HEK293T (cell line): ENCODE results near the gene CCDC159.
"Not testable (repeated sequence)": the region's sequence is repeated elsewhere in the genome, so short reads cannot be mapped to it uniquely, and the experiment has no call there.

Experiments used
- CTCF ChIA-PET: fragments of 350-600 bp; formaldehyde crosslinking; extraction: SDS; loops from one replicate; lab custom pipeline; 2021; ENCODE audit warnings: antibody characterized with exemption, inconsistent platforms; lab: Yijun Ruan, JAX
- POLR2A ChIA-PET: fragments of 350-600 bp; formaldehyde crosslinking; extraction: SDS; loops from one replicate; lab custom pipeline; 2020; ENCODE audit warnings: antibody characterized with exemption, inconsistent platforms; lab: Yijun Ruan, JAX
- DNase-seq: peaks from one replicate; pipeline ENCODE4 v3.0.0; 2012; ENCODE audit warnings: mixed read lengths; ENCODE audit errors: extremely low spot score
- ARNT ChIP-seq: fragments of 450-650 bp; IDR thresholded peaks from 2 replicates; pipeline ENCODE4 v1.6.1; 2017; ENCODE audit warnings: mild to moderate bottlenecking
- BHLHE40 ChIP-seq: fragments of 450-650 bp; IDR thresholded peaks from 2 replicates; pipeline ENCODE4 v1.6.1; 2016; ENCODE audit warnings: mild to moderate bottlenecking, moderate library complexity, borderline replicate concordance
- CTBP1 ChIP-seq: fragments of 450-650 bp; IDR thresholded peaks from 2 replicates; pipeline ENCODE4 v1.6.1; 2016; ENCODE audit warnings: borderline replicate concordance
- ELF4 ChIP-seq: fragments of 450-650 bp; IDR thresholded peaks from 2 replicates; pipeline ENCODE4 v1.6.1; 2017; ENCODE audit warnings: antibody characterized with exemption
- FOXA1 ChIP-seq: fragments of 450-650 bp; IDR thresholded peaks from 2 replicates; pipeline ENCODE4 v1.6.1; 2016; ENCODE audit warnings: mild to moderate bottlenecking
- FOXK2 ChIP-seq: fragments of 450-650 bp; IDR thresholded peaks from 2 replicates; pipeline ENCODE4 v1.6.1; 2016; ENCODE audit warnings: mild to moderate bottlenecking
- FOXM1 ChIP-seq: fragments of 450-650 bp; IDR thresholded peaks from 2 replicates; pipeline ENCODE4 v1.6.1; 2017; ENCODE audit warnings: mild to moderate bottlenecking, borderline replicate concordance
- HDGF ChIP-seq: fragments of 450-650 bp; IDR thresholded peaks from 2 replicates; pipeline ENCODE4 v1.6.1; 2017; ENCODE audit warnings: antibody characterized with exemption, borderline replicate concordance
- L3MBTL2 ChIP-seq: fragments of 450-650 bp; conservative IDR thresholded peaks from 2 replicates; pipeline ENCODE4 v1.6.1; 2016; ENCODE audit warnings: mild to moderate bottlenecking
- LEF1 ChIP-seq: fragments of 450-650 bp; IDR thresholded peaks from 2 replicates; pipeline ENCODE4 v1.6.1; 2017; ENCODE audit warnings: mild to moderate bottlenecking, borderline replicate concordance
- NFRKB ChIP-seq: fragments of 450-650 bp; IDR thresholded peaks from 2 replicates; pipeline ENCODE4 v1.6.1; 2016; ENCODE audit warnings: mild to moderate bottlenecking, moderate library complexity
- SP1 ChIP-seq: fragments of 450-650 bp; IDR thresholded peaks from 2 replicates; pipeline ENCODE4 v1.6.1; 2017
- SUZ12 ChIP-seq: fragments of 450-650 bp; IDR thresholded peaks from 2 replicates; pipeline ENCODE4 v1.6.1; 2016; ENCODE audit warnings: mild to moderate bottlenecking
- TARDBP ChIP-seq: fragments of 450-650 bp; IDR thresholded peaks from 2 replicates; pipeline ENCODE4 v1.6.1; 2016
- ZNF384 ChIP-seq: fragments of 450-650 bp; IDR thresholded peaks from 2 replicates; pipeline ENCODE4 v1.6.1; 2016
- TF ChIP-seq, protein P1 (sequence below): fragments of 450-650 bp; IDR thresholded peaks from 2 replicates; pipeline ENCODE4 v1.6.1; 2016

The CCDC159 gene

GRCh38 chr19:11347546-11348039, 1.3 kb downstream of the CCDC159 start:
- ChIA-PET POLR2A (interaction anchor here (2.0 to 3.3 kb wide), 3 partner anchors 25 to 36 kb away, joined by 6 to 20 read pairs (median 10); partner anchors contain the start of genes EPOR and SWSAP1), CTCF (no interaction called here)
- TF ChIP-seq L3MBTL2 (no peak), SUZ12 (no peak), TARDBP (no peak), ELF4 (no peak), ARNT (no peak), NFRKB (no peak), BHLHE40 (no peak)
- no peak for DNase-seq

DNA sequence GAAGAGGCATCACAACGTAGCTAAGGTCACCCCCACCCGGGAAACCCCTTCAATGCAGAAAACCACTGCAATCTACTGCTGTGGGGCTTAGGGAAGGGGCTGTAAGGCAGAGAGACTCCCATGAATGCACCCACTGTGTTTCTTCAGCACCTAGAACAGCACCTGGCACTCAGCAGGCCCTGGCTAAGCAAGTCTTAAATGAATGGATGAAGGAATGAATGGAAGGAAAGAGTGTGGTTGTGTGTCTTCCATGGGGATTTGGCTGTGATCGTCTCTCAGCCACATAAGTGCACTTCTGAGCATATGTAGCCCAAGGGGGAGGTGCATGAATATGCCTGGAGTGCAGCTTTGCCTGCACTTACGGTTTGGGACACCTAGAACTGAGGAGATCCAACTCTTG, 2.9 kb downstream of the CCDC159 start:
- TF ChIP-seq FOXK2, result no peak
- no peak for TF ChIP-seq ARNT
- no peak for TF ChIP-seq TARDBP
- TF ChIP-seq L3MBTL2, result no peak
- no peak for TF ChIP-seq NFRKB
- TF ChIP-seq CTBP1, result no peak
- TF ChIP-seq ELF4, result no peak
- TF ChIP-seq LEF1, result no peak
- no peak for TF ChIP-seq BHLHE40
- no peak for DNase-seq
- ChIA-PET CTCF (interaction anchor here (0.6 to 1.1 kb wide), 2 partner anchors 55 to 136 kb away, joined by 3 read pairs; no protein-coding TSS in a partner anchor), POLR2A (no interaction called here)

- POLR2A ChIA-PET, CTCF ChIA-PET: not testable (repeated sequence)
Measured at GRCh38 chr19:11354102-11354501, 7.8 kb downstream of the CCDC159 start.

DNA sequence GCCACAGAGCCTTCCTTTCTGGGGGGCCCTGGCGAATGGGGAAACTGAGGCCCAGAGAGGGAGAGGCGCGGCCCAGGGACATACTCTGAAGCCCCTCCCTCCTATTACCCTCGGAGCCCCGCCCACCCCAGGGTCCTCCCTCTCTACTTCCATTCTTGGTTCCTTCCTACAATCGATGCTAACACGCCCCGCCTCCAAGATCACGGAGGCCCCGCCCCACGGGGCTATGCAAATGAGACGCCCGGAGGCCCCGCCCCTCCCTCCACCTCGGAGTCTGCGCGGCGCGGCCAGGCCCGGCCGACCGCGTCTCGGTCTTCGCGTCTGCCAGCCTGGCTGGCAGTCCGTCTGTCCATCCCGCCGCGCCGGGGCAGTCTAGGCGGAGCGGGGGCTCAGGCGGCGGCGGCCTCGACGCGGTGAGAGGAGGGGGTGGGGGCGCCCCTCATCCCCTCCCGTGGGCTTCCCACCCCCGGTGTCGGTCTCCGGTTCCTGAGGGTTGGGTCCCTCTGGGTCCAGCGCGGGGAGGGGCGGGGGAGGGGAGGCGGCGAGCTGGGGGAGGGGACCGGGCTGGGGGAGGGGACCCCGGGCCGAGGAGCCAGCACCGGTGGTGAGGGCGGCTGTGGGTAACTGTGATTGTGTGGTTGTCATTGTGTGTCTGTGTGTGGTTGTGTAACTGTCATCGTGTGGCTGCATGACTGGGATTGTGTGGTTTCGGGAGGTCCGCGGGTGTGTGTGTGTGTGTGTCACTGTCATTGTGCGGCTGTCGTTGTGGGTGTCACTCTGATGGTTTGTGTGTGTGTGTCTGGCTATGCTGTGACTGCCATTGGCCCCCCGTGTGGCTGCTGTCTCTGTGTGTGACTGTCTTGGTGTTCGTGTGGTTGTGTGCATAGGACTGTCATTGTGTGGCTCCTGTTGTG, 9.1 kb downstream of the CCDC159 start, which contains the start of gene PLPPR2:
TSS of gene PLPPR2 (plus strand) at position 273 of the 914 bp plus-strand sequence. CDS start 2,242 bp downstream, outside the sequence.
- ChIA-PET POLR2A (no interaction called here), CTCF (no interaction called here)
- peak; percentile 95 for DNase-seq
- TF ChIP-seq FOXA1 (no peak), ELF4 (no peak), NFRKB (no peak), ARNT (no peak), HDGF (no peak), FOXM1 (no peak), L3MBTL2 (no peak), TARDBP (no peak; the same call in 1 of the 2 replicates), SUZ12 (no peak), SP1 (no peak)
- TF ChIP-seq, protein P1, sequence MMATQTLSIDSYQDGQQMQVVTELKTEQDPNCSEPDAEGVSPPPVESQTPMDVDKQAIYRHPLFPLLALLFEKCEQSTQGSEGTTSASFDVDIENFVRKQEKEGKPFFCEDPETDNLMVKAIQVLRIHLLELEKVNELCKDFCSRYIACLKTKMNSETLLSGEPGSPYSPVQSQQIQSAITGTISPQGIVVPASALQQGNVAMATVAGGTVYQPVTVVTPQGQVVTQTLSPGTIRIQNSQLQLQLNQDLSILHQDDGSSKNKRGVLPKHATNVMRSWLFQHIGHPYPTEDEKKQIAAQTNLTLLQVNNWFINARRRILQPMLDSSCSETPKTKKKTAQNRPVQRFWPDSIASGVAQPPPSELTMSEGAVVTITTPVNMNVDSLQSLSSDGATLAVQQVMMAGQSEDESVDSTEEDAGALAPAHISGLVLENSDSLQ, result no peak; the same call in 1 of the 2 replicates

More at GRCh38 chr19:11354102-11354501, 7.8 kb downstream of the CCDC159 start:
- not testable (repeated sequence) for DNase-seq

- POLR2A ChIA-PET, result no interaction called here
- TF ChIP-seq TARDBP (no peak), ZNF384 (no peak), FOXM1 (no peak), ARNT (no peak), LEF1 (no peak), SP1 (no peak), FOXK2 (no peak), ELF4 (no peak), CTBP1 (no peak)
- TF ChIP-seq, protein P1, result no peak
- CTCF ChIA-PET, result no interaction called here
- DNase-seq, result no peak
Measured at GRCh38 chr19:11356074-11356397, 9.7 kb downstream of the CCDC159 start.

DNA sequence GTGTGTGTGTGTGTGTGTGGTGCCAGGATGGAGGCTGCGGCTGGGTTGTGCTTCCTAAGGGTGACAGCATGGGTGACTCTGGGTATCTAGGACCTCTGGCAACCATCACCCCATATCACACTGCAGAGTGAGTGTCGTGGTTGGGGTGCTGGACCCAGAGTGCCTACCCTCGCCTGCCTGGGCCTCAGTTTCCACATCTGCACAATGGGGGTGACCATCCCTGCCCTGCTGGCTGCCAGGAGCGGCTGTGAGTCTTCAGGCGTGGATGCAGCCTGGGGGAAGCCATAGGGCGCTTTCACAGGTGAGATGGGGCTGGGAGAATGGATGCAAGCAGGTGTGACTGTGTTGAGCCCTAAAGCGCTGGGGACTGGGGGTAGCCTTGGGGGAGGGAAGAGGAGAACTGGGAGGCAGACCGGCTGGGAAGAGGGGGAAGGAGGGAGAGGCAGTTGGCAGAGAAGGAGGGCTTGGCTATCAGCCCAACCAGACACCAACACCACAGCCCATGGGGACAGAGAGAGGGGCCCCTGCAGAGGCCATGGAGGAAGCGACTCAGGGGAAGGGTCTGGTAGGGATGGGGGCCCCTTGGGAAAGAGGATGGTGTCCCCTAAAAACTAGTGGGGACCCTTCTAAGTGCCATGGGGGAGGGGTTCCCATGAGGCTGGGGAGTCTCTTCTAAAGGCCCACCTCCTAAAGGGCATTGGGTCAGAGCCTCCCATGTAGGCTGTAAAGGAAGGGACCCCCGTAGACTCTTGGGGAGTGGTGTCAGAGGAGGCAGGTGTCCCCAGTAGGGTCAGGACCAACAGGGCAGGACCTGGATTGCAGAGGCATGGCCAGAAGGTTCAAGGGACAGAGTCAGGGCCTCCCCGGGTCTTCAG, 10.6 kb downstream of the CCDC159 start:
- ChIA-PET POLR2A (interaction anchor here (1.0 to 1.5 kb wide), 2 partner anchors 11 to 18 kb away, joined by 4 to 5 read pairs; partner anchors contain the start of genes CCDC159, SWSAP1 and TMEM205), CTCF (no interaction called here)
- DNase-seq, result no peak
- TF ChIP-seq NFRKB (no peak), TARDBP (no peak), CTBP1 (no peak), FOXK2 (no peak), L3MBTL2 (no peak), SP1 (no peak), FOXM1 (no peak), ARNT (no peak)
- TF ChIP-seq, protein P1, result no peak
